PC-9 (cell line): Measurements from ENCODE around the gene ANKRD10. TPM values are rescaled to one million over a fixed set of nuclear protein-coding genes. Genes with fewer than 3 reads are reported as not detected.

Source experiments
- BruUV-seq: library from RNA; stranded (reverse); fragments of 400-500 nt; replicated peaks from 2 replicates; lab custom pipeline; 2021; lab: Mats Ljungman, UMichigan
- CTCF ChIA-PET: fragments of 300-600 bp; sonication (Branson Sonifier 250); formaldehyde crosslinking; loops from one replicate; lab custom pipeline; 2022; ENCODE audit warnings: antibody characterized with exemption; lab: Charles Lee
- POLR2A ChIA-PET: fragments of 300-600 bp; sonication (Branson Sonifier 250); formaldehyde crosslinking; loops from one replicate; lab custom pipeline; 2022; ENCODE audit warnings: antibody characterized with exemption; ENCODE audit not compliant: unreplicated experiment; lab: Charles Lee
- DNase-seq, 2 experiments: peaks; one replicate each; pipeline versions ENCODE4 v3.0.0 to v3.0.0-alpha.2; 2015 to 2022; ENCODE audit warnings: mixed read lengths in 1 of 2
- H2AFZ ChIP-seq: fragments of 200-600 bp; sonication (generic); 2 replicates; pipeline ENCODE4 v1.8.1; 2017; ENCODE audit warnings: antibody characterized with exemption
- H3F3A ChIP-seq: fragments of 200-600 bp; sonication (generic); 2 replicates; pipeline ENCODE4 v1.8.1; 2017; ENCODE audit warnings: antibody characterized with exemption, mild to moderate bottlenecking, low read depth; ENCODE audit not compliant: insufficient read depth
- H3K27ac ChIP-seq: fragments of 200-600 bp; sonication (generic); 2 replicates; pipeline ENCODE4 v1.6.1; 2016; ENCODE audit warnings: mixed run types
- H3K27me3 ChIP-seq: fragments of 200-600 bp; sonication (generic); 2 replicates; pipeline ENCODE4 v1.6.1; 2016; ENCODE audit warnings: low read depth, mixed run types; ENCODE audit not compliant: insufficient read depth
- H3K36me3 ChIP-seq: fragments of 200-600 bp; sonication (generic); 2 replicates; pipeline ENCODE4 v1.6.1; 2016; ENCODE audit warnings: low read depth, mixed run types
- H3K4me1 ChIP-seq: fragments of 200-600 bp; sonication (generic); replicated peaks from 2 replicates; pipeline ENCODE4 v1.6.1; 2016; ENCODE audit warnings: mixed run types; ENCODE audit not compliant: insufficient read depth
- H3K4me2 ChIP-seq: fragments of 200-600 bp; sonication (generic); 2 replicates; pipeline ENCODE4 v1.6.1; 2017; ENCODE audit warnings: mixed run types
- H3K4me3 ChIP-seq: fragments of 200-600 bp; sonication (generic); 2 replicates; pipeline ENCODE4 v1.6.1; 2016; ENCODE audit warnings: mixed run types
- H3K79me2 ChIP-seq: fragments of 200-600 bp; sonication (generic); 2 replicates; pipeline ENCODE4 v1.6.1; 2017; ENCODE audit warnings: low read depth, mixed run types
- H3K9me2 ChIP-seq: fragments of 200-600 bp; sonication (generic); 2 replicates; pipeline ENCODE4 v1.8.1; 2017; ENCODE audit warnings: mild to moderate bottlenecking; ENCODE audit not compliant: insufficient read depth
- H3K9me3 ChIP-seq: fragments of 200-600 bp; sonication (generic); 2 replicates; pipeline ENCODE4 v1.8.1; 2016; ENCODE audit warnings: low read depth; ENCODE audit not compliant: insufficient read depth
- H4K20me1 ChIP-seq: fragments of 200-600 bp; sonication (generic); 2 replicates; pipeline ENCODE4 v1.8.1; 2017; ENCODE audit not compliant: insufficient read depth
- CTCF ChIP-seq: fragments of 200-600 bp; sonication (generic); conservative IDR thresholded peaks from 2 replicates; pipeline ENCODE4 v1.6.1; 2017; ENCODE audit warnings: mixed run types, antibody characterized with exemption, mild to moderate bottlenecking, moderate library complexity
- EZH2 ChIP-seq: fragments of 200-600 bp; sonication (generic); IDR thresholded peaks from 2 replicates; pipeline ENCODE4 v1.8.0; 2017; ENCODE audit warnings: antibody characterized with exemption, low read depth
- intact Hi-C: fragments of 100-400 bp; cut with micrococcal nuclease; formaldehyde crosslinking; loops from one replicate; pipeline ENCODE4 v1.10.0; 2022; ENCODE audit not compliant: unreplicated experiment
- total RNA-seq: library from RNA; stranded (reverse); gene quantifications from 2 replicates; pipeline ENCODE4 v1.2.3, GENCODE V29; 2021

Gene ANKRD10
- total RNA-seq, 1 experiment from 2014 or later = 155 TPM

GRCh38 chr13:110950819-110951570, 36.1 kb upstream of the ANKRD10 start:
- CTCF ChIA-PET = no interaction called here
- Histone ChIP-seq H3K9me3 (no peaks in the 10 kb centered on the region), H3K9me2 (no peaks in the 10 kb centered on the region), H3F3A (peaks cover 6% of the 10 kb centered on the region; the same call in 1 of the 2 replicates), H3K27ac (no peak overlapping the region), H3K36me3 (no peaks in the 10 kb centered on the region), H3K4me1 (peaks cover 12% of the 10 kb centered on the region), H2AFZ (no peak overlapping the region), H3K4me3 (no peak overlapping the region), H4K20me1 (no peaks in the 10 kb centered on the region), H3K79me2 (no peaks in the 10 kb centered on the region), H3K4me2 (no peak overlapping the region), H3K27me3 (no peaks in the 10 kb centered on the region)
- intact Hi-C loops = no loop called here
- POLR2A ChIA-PET = no interaction called here
- DNase-seq = no peak
- TF ChIP-seq CTCF (no peak), EZH2 (no peak)
- BruUV-seq = no TSS peak

- ChIA-PET CTCF (no interaction called here), POLR2A (no interaction called here)
- Histone ChIP-seq H3K4me3 (no peak overlapping the region), H3K4me1 (peaks cover 12% of the 10 kb centered on the region), H2AFZ (no peak overlapping the region), H3K79me2 (no peaks in the 10 kb centered on the region), H3K36me3 (no peaks in the 10 kb centered on the region), H3K27ac (no peak overlapping the region), H3K4me2 (no peak overlapping the region), H4K20me1 (no peaks in the 10 kb centered on the region), H3F3A (peaks cover 6% of the 10 kb centered on the region; the same call in 1 of the 2 replicates), H3K9me3 (no peaks in the 10 kb centered on the region), H3K9me2 (no peaks in the 10 kb centered on the region), H3K27me3 (no peaks in the 10 kb centered on the region)
- no TSS peak for BruUV-seq
- TF ChIP-seq EZH2 = no peak
- TF ChIP-seq CTCF = no peak
- intact Hi-C loops = no loop called here
- no peak for DNase-seq
Measured at GRCh38 chr13:110950356-110950755, 35.5 kb upstream of the ANKRD10 start.

GRCh38 chr13:110949628-110950027, 34.8 kb upstream of the ANKRD10 start:
- Histone ChIP-seq H3F3A (peaks cover 2% of the 10 kb centered on the region; the same call in 1 of the 2 replicates), H3K4me2 (no peak overlapping the region), H3K9me3 (no peaks in the 10 kb centered on the region), H2AFZ (no peak overlapping the region), H4K20me1 (no peaks in the 10 kb centered on the region), H3K36me3 (no peaks in the 10 kb centered on the region), H3K27me3 (no peaks in the 10 kb centered on the region), H3K4me3 (no peak overlapping the region), H3K79me2 (no peaks in the 10 kb centered on the region), H3K27ac (no peak overlapping the region), H3K4me1 (peaks cover 12% of the 10 kb centered on the region), H3K9me2 (no peaks in the 10 kb centered on the region)
- DNase-seq = no peak
- intact Hi-C loops = no loop called here
- ChIA-PET POLR2A (no interaction called here), CTCF (no interaction called here)
- no TSS peak for BruUV-seq
- TF ChIP-seq EZH2 (no peak), CTCF (no peak)
